GM12874 (cell line): ENCODE results near the gene PTMS.

Experiments used
- CTCF ChIP-seq: IDR thresholded peaks from 2 replicates; pipeline ENCODE4 v1.5.1; 2011; ENCODE audit warnings: low read depth, mild to moderate bottlenecking, control low read depth, low read length, moderate library complexity; ENCODE audit not compliant: insufficient read depth

The PTMS gene

GRCh38 chr12:6729186-6729585 is 37.0 kb upstream of the PTMS start:
- no peak for TF ChIP-seq CTCF

GRCh38 chr12:6730169-6730568 is 36.0 kb upstream of the PTMS start:
- no peak for TF ChIP-seq CTCF

- no peak for TF ChIP-seq CTCF
These were observed 31.4 kb upstream of the PTMS start for GRCh38 chr12:6734506-6735387.

- TF ChIP-seq CTCF = peak; percentile 73
These were observed 30.5 kb upstream of the PTMS start for GRCh38 chr12:6735448-6736191.

GRCh38 chr12:6736754-6737153 is 29.4 kb upstream of the PTMS start:
- no peak for TF ChIP-seq CTCF

- TF ChIP-seq CTCF = no peak
These were observed 23.3 kb upstream of the PTMS start for GRCh38 chr12:6742834-6743233.

GRCh38 chr12:6745741-6746525 is 20.2 kb upstream of the PTMS start:
- no peak for TF ChIP-seq CTCF
